SKM-1 treated with dmso at 0.1 percent for 144 hours (cell line): ENCODE results near the gene SNAPC2.
"Not testable (repeated sequence)": the region's sequence is repeated elsewhere in the genome, so short reads cannot be mapped to it uniquely, and the experiment has no call there.

ENCODE experiments used
- DNase-seq: peaks from one replicate; lab custom pipeline; 2025; ENCODE audit not compliant: unreplicated experiment; lab: John Stamatoyannopoulos, UW

SNAPC2 gene

DNA sequence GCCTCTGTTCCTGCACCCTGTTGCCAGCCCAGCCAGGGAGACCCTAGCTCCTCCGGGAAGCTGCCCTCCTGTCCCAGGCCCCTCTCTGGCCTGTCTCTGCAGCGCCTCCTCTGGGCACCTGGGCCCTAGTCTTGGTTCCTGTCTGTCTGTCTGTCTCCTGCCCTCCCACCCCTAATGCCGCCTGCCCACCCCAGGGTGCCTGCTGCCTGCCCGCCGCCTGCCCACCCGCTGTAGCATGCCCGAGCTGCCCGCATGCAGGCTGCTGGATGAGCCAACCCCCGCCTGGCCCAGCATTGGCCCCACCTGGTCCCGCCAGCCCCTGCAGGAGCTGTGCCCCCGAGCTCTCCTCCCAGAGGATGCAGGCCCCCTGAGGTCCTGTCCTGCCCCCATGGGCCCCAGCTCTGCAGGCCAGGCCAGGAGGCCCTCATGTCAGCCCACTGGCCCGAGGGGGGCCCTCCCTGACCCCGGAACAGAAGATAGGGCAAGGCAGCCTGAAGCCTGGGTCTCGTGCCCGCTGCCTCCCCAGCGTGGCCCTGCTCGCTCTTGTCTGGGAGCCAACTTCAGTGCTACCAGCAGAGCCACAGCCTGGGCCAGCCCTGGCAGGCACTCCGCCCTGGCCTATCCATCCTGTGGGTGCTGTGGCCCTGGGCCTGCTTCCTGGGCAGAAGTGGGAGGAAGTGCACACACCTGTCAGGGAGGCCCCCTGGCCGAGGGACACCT, 11.2 kb upstream of the SNAPC2 start:
- no peak for DNase-seq

DNA sequence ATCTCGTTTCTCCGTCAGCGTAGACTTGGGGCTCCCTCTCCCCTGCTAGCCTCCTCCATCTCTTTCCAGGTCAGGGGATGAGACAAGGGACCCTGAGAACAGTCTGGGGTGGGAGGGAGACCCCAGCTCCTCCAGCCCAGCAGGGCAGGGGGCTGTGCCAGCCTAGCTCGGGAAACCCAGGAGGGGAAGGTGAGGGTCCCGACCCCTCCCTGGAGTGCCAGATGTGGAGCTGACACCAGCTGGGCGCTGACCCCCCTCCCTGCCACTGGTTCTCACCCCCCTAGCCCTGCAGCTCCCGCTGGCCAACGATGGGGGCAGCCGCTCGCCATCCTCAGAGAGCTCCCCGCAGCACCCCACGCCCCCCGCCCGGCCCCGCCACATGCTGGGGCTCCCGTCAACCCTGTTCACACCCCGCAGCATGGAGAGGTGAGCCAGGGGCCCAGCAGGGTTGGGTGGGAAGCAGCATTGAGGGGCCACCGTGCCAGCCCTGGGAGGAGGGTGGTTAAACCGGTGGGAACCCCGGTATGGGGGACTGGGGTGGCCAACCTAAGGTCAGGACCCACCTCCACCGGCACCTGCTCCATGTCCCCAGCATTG, 10.6 kb upstream of the SNAPC2 start:
- no peak for DNase-seq

DNA sequence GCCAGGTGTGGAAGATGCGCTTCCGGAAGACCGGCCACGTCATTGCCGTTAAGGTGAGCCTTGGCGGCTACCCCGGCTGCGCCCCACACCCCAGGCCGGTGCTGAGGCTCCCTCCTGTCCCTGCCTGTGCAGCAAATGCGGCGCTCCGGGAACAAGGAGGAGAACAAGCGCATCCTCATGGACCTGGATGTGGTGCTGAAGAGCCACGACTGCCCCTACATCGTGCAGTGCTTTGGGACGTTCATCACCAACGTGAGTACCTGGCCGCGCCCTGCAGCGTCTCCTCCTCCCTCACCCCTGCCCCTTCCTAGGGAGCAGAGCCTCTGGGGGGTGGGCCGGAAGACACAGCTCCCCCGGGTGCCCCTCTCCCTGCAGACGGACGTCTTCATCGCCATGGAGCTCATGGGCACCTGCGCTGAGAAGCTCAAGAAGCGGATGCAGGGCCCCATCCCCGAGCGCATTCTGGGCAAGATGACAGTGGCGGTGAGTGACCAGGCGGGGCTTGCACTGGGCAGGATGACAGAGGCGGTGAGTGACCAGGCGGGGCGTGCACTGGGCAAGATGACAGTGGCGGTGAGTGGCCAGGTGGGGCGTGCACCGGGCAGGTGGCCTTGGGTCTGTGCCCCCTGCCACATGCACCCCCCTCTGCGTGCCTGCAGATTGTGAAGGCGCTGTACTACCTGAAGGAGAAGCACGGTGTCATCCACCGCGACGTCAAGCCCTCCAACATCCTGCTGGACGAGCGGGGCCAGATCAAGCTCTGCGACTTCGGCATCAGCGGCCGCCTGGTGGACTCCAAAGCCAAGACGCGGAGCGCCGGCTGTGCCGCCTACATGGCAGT, 9.6 kb upstream of the SNAPC2 start:
- DNase-seq = no peak

DNA sequence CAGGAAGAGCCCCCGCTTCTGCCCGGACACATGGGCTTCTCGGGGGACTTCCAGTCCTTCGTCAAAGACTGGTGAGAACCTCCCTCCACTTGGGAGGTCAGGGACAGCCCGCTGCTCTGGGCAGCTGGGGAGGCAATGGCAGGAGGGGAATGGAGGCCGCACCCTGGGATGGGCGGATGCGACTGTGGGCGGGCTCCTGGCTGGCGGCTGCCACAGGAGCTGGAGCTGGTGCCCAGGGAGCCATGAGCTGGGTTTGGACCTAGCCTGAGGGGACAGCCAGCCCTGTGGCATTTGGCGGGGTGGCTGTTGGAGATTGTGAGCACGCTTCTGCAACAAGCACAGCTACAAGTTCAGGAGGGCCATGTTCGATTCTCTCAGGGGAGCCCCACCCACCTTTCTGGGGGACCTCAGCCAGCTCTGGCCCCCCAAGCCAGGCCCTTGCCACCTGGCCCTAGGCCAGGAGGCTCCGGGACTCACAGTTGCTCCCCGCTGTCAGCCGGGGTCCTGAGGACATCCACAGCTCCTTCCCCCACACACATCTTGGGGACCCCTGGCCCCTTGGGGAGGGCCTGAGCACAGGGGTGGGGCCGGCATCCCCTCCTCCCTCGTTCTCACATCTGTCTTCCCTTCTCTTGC, 8.5 kb upstream of the SNAPC2 start:
- DNase-seq = no peak

DNA sequence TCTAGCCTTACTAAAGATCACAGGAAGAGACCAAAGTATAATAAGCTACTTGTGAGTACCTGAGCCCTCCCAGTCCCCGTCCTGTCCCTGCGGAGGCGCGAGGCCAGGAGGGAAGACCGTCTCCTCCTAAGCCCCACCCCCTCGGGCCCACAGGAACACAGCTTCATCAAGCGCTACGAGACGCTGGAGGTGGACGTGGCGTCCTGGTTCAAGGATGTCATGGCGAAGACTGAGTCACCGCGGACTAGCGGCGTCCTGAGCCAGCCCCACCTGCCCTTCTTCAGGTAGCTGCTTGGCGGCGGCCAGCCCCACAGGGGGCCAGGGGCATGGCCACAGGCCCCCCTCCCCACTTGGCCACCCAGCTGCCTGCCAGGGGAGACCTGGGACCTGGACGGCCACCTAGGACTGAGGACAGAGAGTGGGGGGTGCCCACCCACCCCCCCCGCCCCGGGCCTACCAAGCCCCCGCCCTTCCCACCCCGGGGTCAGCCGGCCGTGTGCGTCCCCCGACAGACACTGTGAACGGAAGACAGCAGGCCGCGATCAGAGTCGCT, 7.9 kb upstream of the SNAPC2 start:
- DNase-seq = no peak

DNA sequence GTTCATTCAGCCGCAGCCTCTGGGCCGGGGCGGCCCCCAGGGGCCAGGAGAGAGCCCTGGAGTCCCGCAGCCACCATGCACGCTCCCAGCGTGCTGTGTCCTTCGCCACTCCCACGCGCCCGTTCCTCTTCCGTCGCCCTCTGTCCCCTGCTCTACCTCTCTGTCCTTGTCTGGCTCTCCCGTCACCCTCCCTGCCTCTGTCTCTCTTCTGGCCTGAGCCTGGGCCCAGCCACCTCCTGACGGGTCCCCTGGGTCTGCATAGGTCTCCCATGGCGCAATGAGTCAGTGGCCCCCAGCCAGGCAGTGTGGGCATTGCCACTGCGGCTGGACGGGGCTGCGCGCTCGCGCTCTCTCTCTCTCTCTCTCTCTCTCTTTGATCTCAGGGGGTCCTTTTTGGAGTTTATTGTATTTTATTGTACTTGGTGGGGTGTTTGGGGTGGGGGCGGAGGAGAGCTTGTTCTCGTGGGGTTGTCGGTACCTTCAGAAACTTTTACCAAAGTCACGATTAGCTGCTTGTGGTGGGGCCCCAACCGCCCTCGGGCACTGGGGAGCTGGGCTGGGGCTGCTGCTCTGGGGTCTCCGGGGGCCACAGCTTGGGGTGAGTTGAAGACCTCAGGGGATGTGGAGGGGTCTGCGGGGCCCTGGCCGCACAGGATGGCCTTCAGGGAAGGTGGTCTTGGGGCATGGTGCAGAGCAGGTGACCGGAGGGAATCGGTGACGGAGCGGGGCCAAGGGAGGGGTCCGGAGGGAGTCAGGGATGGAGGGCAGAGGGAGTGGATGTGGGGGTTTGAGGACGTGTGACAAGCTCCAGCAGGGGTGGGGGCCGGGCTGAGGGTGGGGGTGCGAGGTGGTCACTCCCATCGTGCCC, 7.2 kb upstream of the SNAPC2 start:
- DNase-seq = no peak

DNA sequence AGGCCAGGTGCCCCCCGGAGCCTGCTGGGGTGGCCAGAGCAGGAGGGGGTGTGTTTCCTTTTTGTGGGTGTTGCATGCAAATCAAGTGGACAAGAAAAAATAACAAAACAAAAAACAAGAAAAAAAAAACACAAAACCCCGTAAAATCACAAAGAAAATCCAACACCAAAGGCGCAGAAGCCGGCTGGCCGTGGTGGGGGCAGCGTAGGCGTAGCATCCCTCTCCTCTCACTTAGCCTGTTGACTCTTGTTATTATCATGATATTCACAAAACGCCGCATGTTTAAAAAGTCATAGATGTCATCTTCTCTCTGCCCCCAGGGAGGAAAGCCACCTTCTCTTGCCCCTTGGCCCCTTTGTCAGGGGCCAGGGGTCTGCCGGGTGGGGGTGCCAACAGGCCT, 6.5 kb upstream of the SNAPC2 start:
- no peak for DNase-seq

DNA sequence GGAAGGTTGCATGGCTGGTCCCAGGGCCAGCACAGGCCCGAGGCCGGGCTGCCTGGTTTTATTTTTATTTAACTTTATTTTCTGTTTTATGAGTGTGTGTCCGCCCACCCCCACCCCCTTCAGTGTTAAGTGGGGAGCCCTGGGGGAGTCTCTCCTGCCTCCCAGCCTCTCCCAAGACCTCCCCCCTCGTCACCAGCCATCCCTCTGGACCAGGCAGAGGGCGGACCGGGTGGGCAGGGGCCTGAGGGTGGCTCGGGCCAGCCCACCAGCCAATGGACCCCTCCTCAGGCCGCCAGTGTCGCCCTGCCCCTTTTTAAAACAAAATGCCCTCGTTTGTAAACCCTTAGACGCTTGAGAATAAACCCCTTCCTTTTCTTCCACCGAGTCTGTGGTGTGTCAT, 6.0 kb upstream of the SNAPC2 start:
- DNase-seq = no peak

DNA sequence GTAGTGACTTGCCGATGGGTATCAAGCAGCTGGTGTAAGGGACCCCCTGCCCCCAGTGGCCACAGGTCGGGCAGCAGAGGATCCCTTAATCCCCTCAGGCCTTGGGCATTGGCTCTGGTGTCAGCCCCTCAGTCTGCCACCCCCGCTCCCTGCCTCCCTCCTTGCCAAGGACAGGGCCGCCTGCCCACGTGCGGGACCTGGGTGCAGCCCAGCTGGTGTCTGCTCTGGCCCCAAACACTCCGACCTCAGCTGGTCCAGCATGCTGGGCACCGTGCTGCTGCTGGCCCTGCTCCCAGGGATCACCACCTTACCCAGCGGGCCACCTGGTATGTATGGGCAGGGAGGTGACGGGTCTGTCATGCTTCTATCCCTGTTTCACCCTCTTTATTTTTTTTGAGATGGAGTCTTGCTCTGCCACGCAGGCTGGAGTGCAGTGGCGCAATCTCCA, 5.5 kb upstream of the SNAPC2 start, which contains the start of gene TGFBR3L:
Gene TGFBR3L (plus strand): TSS at position 233 of the 448 bp plus-strand sequence.
- no peak for DNase-seq

DNA sequence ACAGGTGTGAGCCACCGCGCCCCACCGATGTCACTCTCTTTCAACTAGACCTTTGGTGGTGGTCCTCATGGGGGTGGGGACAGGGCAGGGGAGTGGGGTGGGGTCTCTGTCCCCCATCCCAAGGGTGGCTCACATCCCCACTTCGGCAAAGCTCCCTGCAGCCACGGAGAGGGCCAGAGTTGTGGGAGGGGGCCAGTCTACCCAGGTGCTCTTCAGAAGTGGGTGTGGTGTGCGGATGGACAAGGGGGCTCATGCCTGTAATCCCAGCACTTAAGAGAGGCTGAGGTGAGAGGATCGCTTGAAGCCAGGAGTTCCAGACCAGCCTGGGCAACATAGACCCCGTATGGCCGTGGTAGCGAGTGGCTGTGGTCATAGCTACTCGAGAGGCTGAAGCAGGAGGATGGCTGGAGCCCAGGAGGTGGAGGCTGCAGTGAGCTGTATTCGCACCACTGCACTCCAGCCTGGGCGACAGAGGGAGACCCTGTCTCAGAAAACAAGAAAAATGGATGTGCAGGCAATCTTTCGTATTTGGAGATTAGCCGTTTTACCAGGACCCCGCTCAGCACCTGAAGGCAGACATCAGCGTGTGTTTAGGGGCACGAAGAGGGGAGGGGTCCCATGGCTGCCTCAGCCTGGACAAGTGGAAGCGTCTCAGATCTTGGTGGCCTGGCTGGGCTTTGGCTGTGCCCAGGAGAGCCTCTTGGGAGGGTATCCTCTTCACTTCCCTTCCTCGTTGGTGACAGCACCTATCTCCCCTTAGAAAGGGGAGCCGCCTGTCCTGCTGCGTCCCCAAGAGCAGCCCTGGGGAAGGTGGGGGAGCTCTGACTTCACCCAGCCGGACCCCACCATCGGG, 4.7 kb upstream of the SNAPC2 start:
- DNase-seq = no peak

DNA sequence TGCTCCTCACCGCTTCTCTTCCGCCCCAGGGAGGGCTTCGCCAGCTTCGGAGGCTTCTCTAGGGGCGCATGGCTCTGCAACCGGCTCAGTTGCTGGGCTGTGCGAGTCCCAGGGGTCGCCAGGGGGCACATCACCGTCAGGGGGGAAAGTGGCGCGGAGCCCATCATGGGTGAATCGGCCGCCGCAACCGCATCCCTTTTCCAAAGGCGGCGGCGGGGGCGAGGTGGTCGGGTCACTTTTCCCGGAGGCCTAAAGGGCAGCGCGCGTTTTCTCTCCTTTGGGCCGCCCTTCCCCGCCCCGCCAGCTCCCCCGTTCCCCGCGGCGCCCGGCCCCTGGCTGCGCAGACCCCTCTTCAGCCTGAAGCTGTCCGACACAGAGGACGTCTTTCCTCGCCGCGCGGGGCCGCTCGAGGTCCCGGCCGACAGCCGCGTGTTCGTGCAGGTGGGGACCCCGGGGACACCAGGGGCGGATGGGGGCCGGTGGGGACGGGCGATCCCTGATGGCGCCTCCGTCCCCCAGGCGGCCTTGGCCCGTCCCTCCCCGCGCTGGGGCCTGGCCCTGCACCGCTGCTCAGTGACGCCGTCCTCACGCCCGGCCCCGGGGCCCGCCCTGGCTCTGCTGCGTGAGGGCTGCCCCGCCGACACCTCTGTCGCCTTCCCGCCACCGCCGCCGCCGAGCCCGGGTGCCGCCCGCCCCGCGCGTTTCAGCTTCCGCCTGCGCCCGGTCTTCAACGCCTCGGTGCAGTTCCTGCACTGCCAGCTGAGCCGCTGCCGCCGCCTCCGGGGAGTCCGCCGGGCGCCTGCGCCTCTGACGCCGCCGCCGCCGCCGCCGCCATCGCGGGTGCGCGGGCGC, 3.8 kb upstream of the SNAPC2 start:
- DNase-seq = no peak

DNA sequence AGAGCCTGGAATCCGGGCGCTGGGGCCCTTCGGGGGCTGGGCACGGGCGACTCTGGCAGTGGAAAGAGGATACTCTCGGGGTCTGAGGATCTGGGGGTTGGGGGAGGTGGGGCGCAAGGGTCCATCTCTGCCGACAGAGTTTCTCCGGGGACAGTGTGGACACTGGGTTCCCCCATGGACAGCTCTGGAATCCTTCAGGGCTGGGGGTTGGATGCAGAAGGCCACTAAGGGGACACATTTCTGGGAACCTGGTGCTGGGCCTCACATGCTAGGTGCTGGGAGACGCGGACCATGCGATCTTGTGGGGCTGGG, 3.2 kb upstream of the SNAPC2 start:
- no peak for DNase-seq

DNA sequence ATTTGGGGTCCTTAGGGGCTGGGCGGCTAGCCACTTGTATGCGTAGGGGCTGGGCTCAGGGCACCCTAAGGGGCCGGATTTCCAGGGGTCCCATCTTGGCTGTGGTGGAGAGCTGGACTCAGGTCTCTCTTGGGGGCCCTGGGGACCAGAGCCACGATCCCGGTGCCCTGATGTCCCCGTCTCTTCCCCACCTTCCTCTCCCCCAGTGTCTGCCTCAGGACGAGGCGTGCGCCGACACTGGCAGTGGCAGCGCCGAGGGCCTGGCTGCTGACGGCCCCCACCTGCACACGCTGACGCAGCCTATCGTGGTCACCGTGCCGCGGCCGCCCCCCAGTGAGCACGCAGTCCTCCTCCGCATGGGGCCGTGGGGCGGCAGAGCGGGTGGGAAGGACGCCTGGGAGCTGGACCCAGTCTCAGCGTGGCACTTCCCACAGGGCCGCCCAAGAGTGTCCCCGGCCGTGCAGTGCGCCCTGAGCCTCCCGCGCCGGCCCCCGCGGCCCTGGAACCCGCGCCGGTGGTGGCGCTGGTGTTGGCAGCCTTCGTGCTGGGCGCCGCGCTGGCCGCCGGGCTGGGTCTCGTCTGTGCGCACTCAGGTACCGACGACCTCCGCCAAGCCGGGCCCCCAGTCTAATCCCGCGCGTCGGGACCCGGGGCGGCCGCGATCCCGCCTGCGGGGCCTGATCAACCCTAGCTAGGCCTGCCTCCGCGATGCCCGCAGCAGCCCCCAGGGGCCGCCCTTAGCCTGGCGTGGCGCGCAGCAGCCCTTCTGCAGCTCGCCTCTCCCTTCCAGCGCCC, 2.7 kb upstream of the SNAPC2 start:
- DNase-seq = peak; percentile 8

DNA sequence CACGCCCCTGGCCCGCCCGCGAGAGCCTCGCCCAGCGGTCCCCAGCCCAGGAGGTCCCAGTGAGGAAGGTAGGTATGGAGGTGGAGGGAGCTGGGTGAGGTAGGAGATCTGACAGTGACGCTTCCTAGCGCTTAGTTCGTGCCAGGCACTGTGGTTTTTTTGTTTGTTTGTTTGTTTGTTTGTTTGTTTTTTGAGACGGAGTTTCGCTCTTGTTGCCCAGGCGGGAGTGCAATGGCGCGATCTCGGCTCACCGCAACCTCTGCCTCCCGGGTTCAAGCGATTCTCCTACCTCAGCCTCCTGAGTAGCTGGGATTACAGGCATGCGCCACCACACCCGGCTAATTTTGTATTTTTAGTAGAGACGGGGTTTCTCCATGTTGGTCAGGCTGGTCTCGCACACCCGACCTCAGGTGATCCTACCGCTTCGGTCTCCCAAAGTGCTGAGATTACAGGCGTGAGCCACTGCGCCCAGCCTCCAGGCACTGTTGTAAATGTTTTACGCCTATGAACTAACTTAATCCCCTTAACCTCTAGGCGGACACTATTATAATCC, 2.0 kb upstream of the SNAPC2 start:
- not testable (repeated sequence) for DNase-seq

DNA sequence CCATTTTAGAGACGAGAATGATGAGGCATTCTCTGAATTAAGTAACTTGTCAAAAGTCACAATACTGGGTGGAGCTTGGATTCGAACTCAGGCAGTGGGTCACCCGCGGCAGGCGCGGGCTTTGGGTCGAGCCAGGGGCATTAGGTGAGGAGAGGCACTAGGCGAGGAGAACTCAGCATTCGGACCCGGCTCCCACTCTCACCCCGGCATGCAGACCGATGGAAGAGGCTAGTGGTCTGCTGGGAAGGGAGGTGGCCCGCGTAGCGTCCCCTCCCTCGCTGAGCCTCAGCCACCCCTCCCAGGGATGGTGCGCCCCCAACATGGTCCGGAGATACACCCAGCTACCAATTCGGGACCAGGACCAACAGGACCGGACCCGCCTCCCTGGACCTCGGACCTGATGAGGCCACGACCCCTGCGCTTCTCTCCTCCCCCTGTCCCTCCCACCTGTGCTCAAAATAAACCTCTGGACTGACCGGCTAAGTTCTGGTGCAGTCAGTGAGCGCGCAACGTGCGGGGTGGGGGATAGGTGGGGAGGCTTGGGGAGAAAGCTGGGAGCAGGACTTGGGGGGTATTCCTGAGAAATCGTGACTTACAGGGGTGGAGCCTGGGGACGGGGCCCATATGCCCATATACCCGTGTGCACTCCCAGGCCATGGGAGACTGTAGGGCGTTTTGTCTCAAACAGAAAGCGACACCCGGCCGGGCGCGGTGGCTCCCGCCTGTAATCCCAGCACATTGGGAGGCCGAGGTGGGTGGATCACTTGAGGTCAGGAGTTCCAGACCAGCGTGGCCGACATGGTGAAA, 1.3 kb upstream of the SNAPC2 start:
- no peak for DNase-seq

DNA sequence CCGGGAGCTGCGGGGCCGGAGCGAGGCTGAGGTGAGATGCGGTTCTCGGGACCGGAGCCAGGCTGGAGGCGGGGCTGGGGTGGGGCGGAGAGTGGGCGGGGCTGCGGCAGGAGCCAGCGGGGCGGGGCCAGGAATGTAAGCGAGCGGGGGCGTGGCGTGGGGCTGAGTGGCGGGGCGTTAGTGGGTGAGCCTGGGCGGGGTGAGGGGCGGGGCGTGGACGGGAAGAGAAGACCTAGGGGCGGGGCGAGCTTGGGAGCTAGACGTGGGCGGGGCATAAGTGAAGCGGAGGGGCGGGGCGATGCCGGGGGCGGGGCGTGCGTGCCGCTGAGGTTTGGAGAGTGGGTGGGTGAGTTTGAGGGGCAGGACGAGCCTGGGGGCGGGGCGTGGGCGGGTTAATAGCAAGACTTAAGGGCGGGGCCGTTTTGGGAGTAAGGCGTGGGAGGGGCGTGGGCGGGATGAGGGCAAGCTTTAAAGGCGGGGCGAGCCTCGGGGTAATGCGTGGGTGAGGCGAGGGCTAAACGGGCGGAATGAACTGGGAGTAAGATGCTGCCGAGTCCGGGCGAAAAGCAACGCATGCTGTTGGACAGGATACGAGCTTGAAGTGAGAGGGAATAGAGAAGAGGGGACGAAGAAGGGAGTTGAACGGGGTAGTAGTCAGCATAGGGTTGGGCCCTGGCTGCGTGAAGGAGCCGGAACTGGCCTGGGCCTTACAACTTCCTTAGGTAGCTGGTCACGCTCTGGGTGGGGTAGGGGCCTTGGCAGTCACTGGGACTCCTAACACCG, 572 bp downstream of the SNAPC2 start:
- DNase-seq = peak; percentile 100
